ENCODE measurements around the gene RAD51B.
"Not testable (repeated sequence)": the region's sequence is repeated elsewhere in the genome, so short reads cannot be mapped to it uniquely, and the experiment has no call there.

Gene RAD51B

GRCh38 chr14:68247676-68248268, 428.2 kb downstream of the RAD51B start:
- DNase-seq (ENCODE audit: low spot score) = no peak

DNA sequence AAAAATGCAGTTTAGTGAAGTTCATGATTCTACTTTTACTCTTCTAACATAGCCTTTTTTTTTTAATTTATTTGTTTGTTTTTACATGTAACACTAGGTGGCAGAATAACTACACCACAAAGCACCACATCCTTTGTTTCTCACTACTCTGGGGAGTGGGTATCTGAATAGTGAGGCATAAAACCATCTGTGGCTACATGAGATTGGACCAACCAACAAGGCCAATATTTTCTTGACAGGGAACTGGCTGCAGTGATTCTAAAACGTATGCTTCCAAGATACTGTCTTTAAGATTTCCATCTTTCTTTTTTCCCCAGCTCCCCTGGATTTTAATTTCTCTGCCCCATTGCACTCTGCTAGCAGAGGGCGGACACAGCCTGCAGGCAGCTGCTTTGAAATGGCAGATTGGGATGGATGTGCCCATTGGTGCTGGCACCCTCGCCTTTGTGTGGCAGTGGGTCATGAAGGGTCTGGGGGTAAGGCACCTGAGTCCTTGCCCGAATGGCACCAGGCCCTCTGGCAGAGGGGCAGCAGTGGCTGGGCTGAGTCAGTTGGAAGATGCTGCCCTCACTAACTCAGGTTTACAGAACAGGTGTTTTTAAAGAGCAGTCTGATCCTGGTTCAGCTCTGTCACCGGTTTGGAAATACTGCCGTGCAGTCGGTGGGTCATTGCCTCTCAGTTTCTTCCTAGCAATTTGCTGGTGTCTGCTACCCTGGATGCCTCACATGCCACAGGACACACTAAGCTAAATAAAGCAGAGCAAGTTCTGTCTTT, 429.1 kb downstream of the RAD51B start:
- peak; percentile 44 for DNase-seq (ENCODE audit: low spot score)

DNA sequence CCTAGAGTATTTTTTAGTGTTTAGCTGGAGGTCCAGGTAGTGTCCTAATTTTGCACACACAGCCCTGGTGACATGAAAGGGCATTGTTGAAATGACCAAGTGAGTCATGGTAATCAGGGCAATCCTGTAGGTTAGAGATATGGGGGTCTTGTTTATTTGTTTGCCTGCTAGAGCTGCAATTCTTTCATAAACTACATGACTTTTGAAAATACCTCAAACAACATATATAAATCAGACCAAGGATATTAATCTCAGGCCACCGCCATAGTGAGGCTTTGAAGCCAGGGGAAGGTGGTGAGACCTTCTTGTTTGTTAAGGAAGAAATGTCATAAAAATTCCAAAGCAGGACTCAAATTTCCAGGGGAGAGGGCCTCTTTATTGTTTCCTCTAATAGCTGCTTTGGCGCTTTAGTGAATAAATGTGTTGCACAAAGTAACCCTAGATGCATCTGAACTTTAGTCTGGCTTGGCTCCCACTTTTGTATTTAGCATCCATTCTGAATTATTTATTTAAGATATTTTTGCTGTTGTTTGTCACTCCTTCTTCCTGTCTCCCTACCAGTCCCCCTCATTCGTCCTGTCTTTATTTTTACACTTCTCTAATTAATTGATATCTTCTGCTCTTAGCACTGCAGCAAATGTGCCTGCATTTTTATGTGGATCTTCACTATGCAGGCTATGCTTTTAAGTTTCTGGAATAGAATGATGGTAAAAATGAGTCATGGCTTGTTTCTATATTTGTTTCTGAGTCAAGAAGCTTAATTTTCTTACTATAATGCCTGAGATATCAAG, 430.3 kb downstream of the RAD51B start:
- no peak for DNase-seq (ENCODE audit: low spot score)

GRCh38 chr14:68250927-68251768, 431.6 kb downstream of the RAD51B start:
- DNase-seq (ENCODE audit: low spot score) = no peak

GRCh38 chr14:68251769-68252100, 432.2 kb downstream of the RAD51B start:
- DNase-seq (ENCODE audit: low spot score) = no peak

DNA sequence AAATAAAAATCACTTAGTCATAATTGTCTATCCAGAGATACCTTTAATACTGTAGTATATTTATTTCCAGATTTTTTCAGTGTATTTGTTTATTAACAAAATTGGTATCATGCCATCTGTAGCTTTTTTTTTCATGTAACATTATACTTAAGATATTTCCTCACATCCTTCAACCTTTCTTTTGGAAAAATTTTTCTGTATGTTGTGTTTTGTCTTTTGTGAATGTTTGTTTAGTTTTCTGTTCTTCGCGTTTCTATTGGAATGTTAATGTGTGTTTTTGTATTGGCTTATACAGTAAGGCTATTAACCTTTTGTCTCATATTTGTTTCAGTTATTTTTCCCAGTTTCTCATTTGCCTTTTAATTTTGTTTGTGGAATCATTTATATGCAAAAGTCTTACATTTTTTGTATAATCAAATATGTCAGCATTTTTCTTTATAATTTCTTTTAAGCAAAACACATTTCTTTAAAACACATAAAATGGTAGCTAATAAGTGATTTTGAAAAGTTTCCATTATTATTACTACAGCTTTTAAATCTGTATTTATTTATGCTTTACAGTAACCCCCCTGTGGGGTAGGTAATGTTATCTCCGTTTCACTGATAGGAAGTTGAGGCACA, 433.7 kb downstream of the RAD51B start:
- DNase-seq (ENCODE audit: low spot score) = no peak

DNA sequence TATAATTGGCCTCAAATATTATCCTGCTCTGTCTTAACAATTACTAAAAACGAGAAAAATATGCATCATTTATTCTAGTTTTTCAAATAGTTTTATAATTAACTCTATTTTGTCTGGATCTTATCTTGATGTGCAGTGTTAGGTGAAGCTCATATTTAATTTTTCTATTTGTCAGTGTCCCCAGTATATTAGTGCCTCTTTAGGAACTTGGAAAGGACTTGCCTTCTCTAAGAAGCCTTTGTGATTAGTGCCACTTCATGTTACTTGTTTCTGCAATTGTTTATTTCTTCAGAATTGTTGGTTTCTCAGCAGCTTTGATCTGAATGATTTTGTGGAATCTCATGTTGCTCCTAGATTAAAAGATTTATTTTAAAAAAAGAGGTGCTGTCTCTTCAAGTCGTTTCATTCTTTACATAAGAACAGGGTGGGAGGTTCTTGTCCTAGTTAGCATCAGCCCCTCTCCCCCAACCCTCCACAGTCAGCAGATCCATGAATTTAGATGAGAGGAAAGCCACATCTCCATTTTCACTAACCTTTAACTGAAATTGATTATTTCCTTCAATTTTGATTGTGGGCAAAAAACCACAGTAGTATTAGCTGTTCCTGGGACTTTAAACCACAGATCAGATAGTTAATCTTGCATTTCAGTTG, 434.4 kb downstream of the RAD51B start:
- DNase-seq (ENCODE audit: low spot score) = no peak

DNA sequence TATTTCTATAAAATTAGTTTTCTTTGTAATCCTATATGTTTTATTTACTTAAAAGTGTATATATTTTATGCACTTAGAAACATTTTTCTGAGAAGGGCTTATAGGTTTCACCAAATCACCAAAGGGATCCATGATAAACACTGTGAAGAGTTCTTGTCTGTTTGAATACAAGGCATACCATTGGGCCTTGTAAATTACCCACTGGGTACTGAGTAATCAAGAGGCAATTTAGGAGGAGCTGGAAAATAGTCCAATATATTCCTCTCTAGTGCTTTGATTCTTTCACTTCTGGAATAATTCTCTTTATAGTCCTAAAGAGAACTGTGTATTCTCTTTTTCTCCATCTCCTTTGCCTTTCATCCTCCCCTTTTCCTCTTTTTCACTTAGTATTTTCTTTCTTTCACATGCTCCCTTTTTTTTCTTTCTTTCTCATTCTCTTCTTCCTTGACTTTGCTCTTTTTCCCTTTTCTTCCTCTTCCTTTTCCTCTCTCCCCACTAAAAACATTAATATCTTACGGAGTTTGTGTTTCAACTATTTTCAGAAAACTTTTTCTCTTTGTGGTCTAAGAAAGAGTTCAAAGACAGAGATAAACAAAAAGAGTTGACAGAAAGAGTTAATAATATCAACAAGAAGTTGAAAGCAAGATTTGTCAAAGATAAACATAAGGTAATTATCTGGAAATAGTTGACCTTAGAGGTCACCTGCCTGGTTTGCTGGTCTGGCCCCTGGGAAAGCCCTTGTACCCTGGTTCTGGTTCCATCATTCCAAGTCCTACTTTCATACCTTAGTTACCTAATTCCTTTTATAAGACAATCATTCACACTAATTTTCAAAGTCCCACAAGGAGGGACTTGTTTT, 435.3 kb downstream of the RAD51B start:
- DNase-seq (ENCODE audit: low spot score) = no peak

GRCh38 chr14:68255693-68256178, 436.2 kb downstream of the RAD51B start:
- no peak for DNase-seq (ENCODE audit: low spot score)

- no peak for DNase-seq (ENCODE audit: low spot score)
Measured at GRCh38 chr14:68257969-68258368, 438.4 kb downstream of the RAD51B start.

DNA sequence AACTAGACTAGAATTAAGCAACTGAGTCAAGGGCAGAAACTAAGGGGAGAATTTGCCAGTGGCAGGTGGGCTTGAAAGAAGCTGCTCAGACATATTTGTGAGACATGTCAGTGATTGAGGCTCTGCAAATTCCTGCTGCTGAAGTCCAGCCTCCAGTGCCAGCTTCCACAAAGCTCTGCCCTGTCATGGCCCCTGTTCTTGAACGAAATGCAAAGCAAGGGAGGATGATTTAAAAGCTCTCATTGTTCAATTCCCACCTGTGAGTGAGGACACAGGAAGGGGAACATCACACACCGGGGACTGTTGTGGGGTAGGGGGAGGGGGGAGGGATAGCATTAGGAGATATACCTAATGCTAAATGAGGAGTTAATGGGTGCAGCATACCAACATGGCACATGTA, 439.4 kb downstream of the RAD51B start:
- DNase-seq (ENCODE audit: low spot score) = not testable (repeated sequence)

DNA sequence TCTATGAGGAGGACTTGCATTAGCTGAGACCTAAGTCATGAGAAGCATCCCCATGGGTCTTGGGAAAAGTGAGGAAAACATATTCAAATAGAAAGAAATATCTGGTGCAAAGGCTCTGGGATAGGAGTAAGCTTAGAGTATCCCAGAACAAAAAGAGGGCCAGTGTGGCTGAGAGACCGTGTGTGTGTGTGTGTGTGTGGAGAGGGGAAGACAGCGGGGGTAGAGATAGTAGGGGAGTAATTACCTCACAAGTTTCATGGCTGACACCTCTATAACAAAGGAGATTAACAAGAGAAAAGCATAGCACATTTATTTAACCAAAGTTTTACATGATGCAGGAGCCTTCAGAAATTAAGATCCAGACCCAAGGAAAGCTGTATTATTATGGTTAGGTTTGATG, 440.5 kb downstream of the RAD51B start:
- no peak for DNase-seq (ENCODE audit: low spot score)

GRCh38 chr14:68261092-68261842, 441.7 kb downstream of the RAD51B start:
- no peak for DNase-seq (ENCODE audit: low spot score)

- no peak for DNase-seq (ENCODE audit: low spot score)
Measured at GRCh38 chr14:68262567-68262966, 443.0 kb downstream of the RAD51B start.

- no peak for DNase-seq (ENCODE audit: low spot score)
Measured at GRCh38 chr14:68263563-68264259, 444.1 kb downstream of the RAD51B start.

DNA sequence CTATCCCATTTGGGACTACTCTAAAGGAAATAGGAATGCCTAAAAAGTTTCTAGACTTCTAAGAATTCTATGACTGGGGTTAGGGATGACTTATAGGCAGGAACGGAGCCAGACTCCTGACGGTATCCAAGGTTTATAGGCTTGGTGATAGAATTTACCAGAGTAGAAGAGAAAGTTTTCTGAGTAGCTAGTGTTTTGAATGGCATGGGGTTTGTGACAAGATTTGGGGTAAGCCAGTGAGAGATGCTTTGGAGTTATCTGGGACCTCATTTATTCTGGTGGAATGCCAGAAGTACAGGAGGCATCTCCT, 444.6 kb downstream of the RAD51B start:
- no peak for DNase-seq (ENCODE audit: low spot score)

- no peak for DNase-seq (ENCODE audit: low spot score)
Measured at GRCh38 chr14:68266998-68267397, 447.4 kb downstream of the RAD51B start.

- DNase-seq (ENCODE audit: low spot score) = no peak
Measured at GRCh38 chr14:68268197-68268596, 448.6 kb downstream of the RAD51B start.

GRCh38 chr14:68268719-68269118, 449.1 kb downstream of the RAD51B start:
- no peak for DNase-seq (ENCODE audit: low spot score)

All from SK-N-DZ (cell line).